MM.1S (cell line): ENCODE data around the gene MYLK.

ENCODE experiments used
- CTCF ChIP-seq: fragments of 300-600 bp; sonication (generic); IDR thresholded peaks from 2 replicates; pipeline ENCODE4 v1.5.1; 2016; ENCODE audit warnings: antibody characterized with exemption, low read length, mixed read lengths
- EZH2 ChIP-seq: fragments of 300-600 bp; sonication (generic); optimal IDR thresholded peaks from 2 replicates; pipeline ENCODE3; 2017; ENCODE audit warnings: low read depth, mild to moderate bottlenecking, antibody characterized with exemption, low read length, mixed read lengths
- EZH2phosphoT487 ChIP-seq: fragments of 300-600 bp; sonication (generic); IDR thresholded peaks from 2 replicates; pipeline ENCODE4 v1.6.1; 2018; ENCODE audit warnings: antibody characterized with exemption, low read length

DNA sequence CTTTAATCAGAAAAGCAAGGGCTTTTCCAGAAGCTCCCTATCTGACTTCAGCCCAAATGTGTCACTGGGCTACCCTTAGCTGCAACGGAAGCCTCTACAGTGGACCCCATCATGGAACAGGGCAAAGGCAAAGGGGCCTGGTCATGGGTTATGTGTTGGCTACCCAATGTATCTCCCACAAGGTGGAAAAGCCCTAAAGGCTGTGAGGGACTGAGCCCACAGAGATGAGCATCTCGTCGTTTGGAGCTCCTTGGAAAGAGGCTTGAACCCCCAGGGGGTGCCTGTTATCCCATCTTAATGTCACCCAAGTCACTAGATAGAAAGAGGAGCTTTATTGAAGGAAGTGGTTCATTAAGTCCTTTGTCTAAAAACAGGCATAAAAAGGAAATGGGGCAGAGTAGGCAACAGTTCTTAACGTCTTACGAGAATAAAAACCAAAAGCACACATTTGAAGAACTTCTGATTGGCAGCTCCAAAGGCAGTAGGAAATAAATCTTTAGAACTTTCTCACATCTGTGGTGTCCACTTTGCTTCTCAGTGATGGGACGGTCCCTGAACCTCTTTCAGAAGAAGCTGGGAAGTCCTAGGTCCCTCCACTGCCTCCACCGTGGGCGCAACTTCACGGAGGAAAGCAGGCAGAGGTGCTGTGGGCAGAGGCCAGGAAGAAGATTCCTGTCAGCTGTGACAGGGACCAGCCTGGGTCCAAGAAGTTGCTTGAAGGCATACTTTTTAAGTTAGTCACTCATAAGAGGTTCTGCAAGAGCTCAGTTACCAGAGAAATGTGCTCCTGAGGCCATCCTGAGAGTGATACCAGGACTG, 93.7 kb downstream of the MYLK start:
- no peak for TF ChIP-seq CTCF
- TF ChIP-seq EZH2 = no peak
- no peak for TF ChIP-seq EZH2phosphoT487
